HG02763 (cell line): Measurements from ENCODE around the gene HIVEP3.

Experiments used
- ATAC-seq: cut with Tn5 transposase; IDR thresholded peaks from one replicate; pipeline ENCODE4 v1.9.1; 2021; ENCODE audit warnings: mild to moderate bottlenecking, moderate library complexity; ENCODE audit not compliant: unreplicated experiment

The HIVEP3 gene

GRCh38 chr1:41791667-41792484 lies 126.8 kb downstream of the HIVEP3 start:
- ATAC-seq: no peak

GRCh38 chr1:41790351-41790750 lies 128.4 kb downstream of the HIVEP3 start:
- ATAC-seq: no peak

GRCh38 chr1:41789661-41790330 lies 128.9 kb downstream of the HIVEP3 start:
- ATAC-seq: no peak

GRCh38 chr1:41788427-41788826 lies 130.3 kb downstream of the HIVEP3 start:
- ATAC-seq: no peak

GRCh38 chr1:41784531-41785274 lies 134.0 kb downstream of the HIVEP3 start:
- ATAC-seq: no peak

GRCh38 chr1:41783189-41783639 lies 135.5 kb downstream of the HIVEP3 start:
- no peak for ATAC-seq

- no peak for ATAC-seq
Measured at GRCh38 chr1:41780916-41781315, 137.8 kb downstream of the HIVEP3 start.

- ATAC-seq: no peak
Measured at GRCh38 chr1:41780322-41780721, 138.4 kb downstream of the HIVEP3 start.

GRCh38 chr1:41779360-41779759 lies 139.4 kb downstream of the HIVEP3 start:
- ATAC-seq: no peak

- ATAC-seq: no peak
Measured at GRCh38 chr1:41777695-41778094, 141.0 kb downstream of the HIVEP3 start.

- ATAC-seq: no peak
Measured at GRCh38 chr1:41776891-41777441, 141.8 kb downstream of the HIVEP3 start.

- ATAC-seq: no peak
Measured at GRCh38 chr1:41775956-41776585, 142.7 kb downstream of the HIVEP3 start.

- ATAC-seq: no peak
Measured at GRCh38 chr1:41774471-41774990, 144.2 kb downstream of the HIVEP3 start.

GRCh38 chr1:41773842-41774241 lies 144.9 kb downstream of the HIVEP3 start:
- ATAC-seq: no peak

- ATAC-seq: no peak
Measured at GRCh38 chr1:41773144-41773591, 145.6 kb downstream of the HIVEP3 start.

- ATAC-seq: no peak
Measured at GRCh38 chr1:41769068-41769467, 149.7 kb downstream of the HIVEP3 start.

GRCh38 chr1:41768583-41768982 lies 150.1 kb downstream of the HIVEP3 start:
- ATAC-seq: no peak

- no peak for ATAC-seq
Measured at GRCh38 chr1:41767534-41768525, 150.9 kb downstream of the HIVEP3 start.

GRCh38 chr1:41766546-41766945 lies 152.2 kb downstream of the HIVEP3 start:
- no peak for ATAC-seq
